ENCODE data around the gene ZPR1. TPM values are rescaled to one million over a fixed set of nuclear protein-coding genes. Genes with fewer than 3 reads are reported as not detected.

Gene ZPR1
- total RNA-seq, 1 donor from 2014 or later: 69.0 TPM

- Mint-ChIP-seq H3K9me3 (no peaks in the 10 kb centered on the region), H3K27me3 (no peaks in the 10 kb centered on the region), H3K4me1 (no peaks in the 10 kb centered on the region), H3K4me3 (no peak overlapping the region), H3K36me3 (ENCODE audit: low read depth) (peaks cover 10% of the 10 kb centered on the region), H3K27ac (no peak overlapping the region)
- ChIA-PET POLR2A (no interaction called here), CTCF (interaction anchor here (1.4 to 2.9 kb wide), 2 partner anchors 10 to 363 kb away, joined by 5 to 16 read pairs; no protein-coding TSS in a partner anchor)
- DNase-seq (no peak), ATAC-seq (ENCODE audit: low read depth) (no peak)
- intact Hi-C loops (cut with micrococcal nuclease): loop anchor here (1.0 kb wide), 1 partner anchor 10 kb away; no protein-coding TSS in a partner anchor
- no peak for TF ChIP-seq CTCF (IDR thresholded peaks at IDR 0.05)
These were observed 45.7 kb downstream of the ZPR1 start for GRCh38 chr11:116742104-116742503.

- intact Hi-C loops (cut with micrococcal nuclease): no loop called here
- no peaks in the 10 kb centered on the region for H3K4me1 Mint-ChIP-seq
- H3K27me3 Mint-ChIP-seq: no peaks in the 10 kb centered on the region
These were observed 47.1 kb downstream of the ZPR1 start for GRCh38 chr11:116740741-116741140.

GRCh38 chr11:116738975-116739374, 48.8 kb downstream of the ZPR1 start:
- CTCF ChIA-PET: no interaction called here
- TF ChIP-seq CTCF (IDR thresholded peaks at IDR 0.05): no peak

More at GRCh38 chr11:116740741-116741140, 47.1 kb downstream of the ZPR1 start:
- CTCF ChIA-PET: interaction anchor here (2.9 kb wide), 1 partner anchor 8 kb away, joined by 16 read pairs; no protein-coding TSS in a partner anchor
- Mint-ChIP-seq H3K4me3 (no peak overlapping the region), H3K27ac (no peak overlapping the region), H3K36me3 (ENCODE audit: low read depth) (peaks cover 5% of the 10 kb centered on the region), H3K9me3 (no peaks in the 10 kb centered on the region)
- POLR2A ChIA-PET: no interaction called here
- no peak for DNase-seq
- ATAC-seq (ENCODE audit: low read depth): no peak
- TF ChIP-seq CTCF (IDR thresholded peaks at IDR 0.05): no peak

GRCh38 chr11:116736763-116737162, 51.1 kb downstream of the ZPR1 start:
- ChIA-PET POLR2A (no interaction called here), CTCF (no interaction called here)
- intact Hi-C loops (cut with micrococcal nuclease): no loop called here
- H3K27ac Mint-ChIP-seq: no peak overlapping the region
- H3K27me3 Mint-ChIP-seq: peaks cover 2% of the 10 kb centered on the region
- no peaks in the 10 kb centered on the region for H3K36me3 Mint-ChIP-seq (ENCODE audit: low read depth)
- no peak overlapping the region for H3K4me3 Mint-ChIP-seq
- H3K4me1 Mint-ChIP-seq: peaks cover 17% of the 10 kb centered on the region
- DNase-seq: no peak
- H3K9me3 Mint-ChIP-seq: no peaks in the 10 kb centered on the region
- no peak for ATAC-seq (ENCODE audit: low read depth)
- TF ChIP-seq CTCF (IDR thresholded peaks at IDR 0.05): no peak

More at GRCh38 chr11:116738975-116739374, 48.8 kb downstream of the ZPR1 start:
- peaks cover 2% of the 10 kb centered on the region for H3K4me1 Mint-ChIP-seq
- DNase-seq (no peak), ATAC-seq (ENCODE audit: low read depth) (no peak)
- POLR2A ChIA-PET: no interaction called here
- H3K4me3 Mint-ChIP-seq: no peak overlapping the region
- no peaks in the 10 kb centered on the region for H3K9me3 Mint-ChIP-seq
- no peak overlapping the region for H3K27ac Mint-ChIP-seq
- H3K36me3 Mint-ChIP-seq (ENCODE audit: low read depth): no peaks in the 10 kb centered on the region
- H3K27me3 Mint-ChIP-seq: no peaks in the 10 kb centered on the region
- intact Hi-C loops (cut with micrococcal nuclease): no loop called here

- H3K4me1 Mint-ChIP-seq: peaks cover 17% of the 10 kb centered on the region
- H3K27ac Mint-ChIP-seq: no peak overlapping the region
- H3K36me3 Mint-ChIP-seq (ENCODE audit: low read depth): no peaks in the 10 kb centered on the region
- TF ChIP-seq CTCF (IDR thresholded peaks at IDR 0.05): no peak
- intact Hi-C loops (cut with micrococcal nuclease): loop anchor here (2.0 kb wide), 1 partner anchor 103 kb away; the partner anchor contains the start of gene APOA1
- no peak for DNase-seq
- H3K4me3 Mint-ChIP-seq: no peak overlapping the region
- CTCF ChIA-PET: interaction anchor here (0.9 to 1.3 kb wide), 2 partner anchors 53 to 372 kb away, joined by 3 read pairs; no protein-coding TSS in a partner anchor
- H3K27me3 Mint-ChIP-seq: peaks cover 2% of the 10 kb centered on the region
- no peaks in the 10 kb centered on the region for H3K9me3 Mint-ChIP-seq
- no peak for ATAC-seq (ENCODE audit: low read depth)
- POLR2A ChIA-PET: interaction anchor here (1.0 kb wide), 1 partner anchor 53 kb away, joined by 3 read pairs; no protein-coding TSS in a partner anchor
These were observed 53.8 kb downstream of the ZPR1 start for GRCh38 chr11:116733969-116734508.

All from activated B cell treated with CpG ODN at 0.5 μM for 24 hours (primary cell).